ENCODE results near the gene VTI1A. TPM values are rescaled to one million over a fixed set of nuclear protein-coding genes. Genes with fewer than 3 reads are reported as not detected.

The VTI1A gene
- total RNA-seq, 4 donors from 2014 or later: 49.3 to 84.5 (median 61.2) TPM

- DNase-seq: no peak
- TF ChIP-seq, protein P1, sequence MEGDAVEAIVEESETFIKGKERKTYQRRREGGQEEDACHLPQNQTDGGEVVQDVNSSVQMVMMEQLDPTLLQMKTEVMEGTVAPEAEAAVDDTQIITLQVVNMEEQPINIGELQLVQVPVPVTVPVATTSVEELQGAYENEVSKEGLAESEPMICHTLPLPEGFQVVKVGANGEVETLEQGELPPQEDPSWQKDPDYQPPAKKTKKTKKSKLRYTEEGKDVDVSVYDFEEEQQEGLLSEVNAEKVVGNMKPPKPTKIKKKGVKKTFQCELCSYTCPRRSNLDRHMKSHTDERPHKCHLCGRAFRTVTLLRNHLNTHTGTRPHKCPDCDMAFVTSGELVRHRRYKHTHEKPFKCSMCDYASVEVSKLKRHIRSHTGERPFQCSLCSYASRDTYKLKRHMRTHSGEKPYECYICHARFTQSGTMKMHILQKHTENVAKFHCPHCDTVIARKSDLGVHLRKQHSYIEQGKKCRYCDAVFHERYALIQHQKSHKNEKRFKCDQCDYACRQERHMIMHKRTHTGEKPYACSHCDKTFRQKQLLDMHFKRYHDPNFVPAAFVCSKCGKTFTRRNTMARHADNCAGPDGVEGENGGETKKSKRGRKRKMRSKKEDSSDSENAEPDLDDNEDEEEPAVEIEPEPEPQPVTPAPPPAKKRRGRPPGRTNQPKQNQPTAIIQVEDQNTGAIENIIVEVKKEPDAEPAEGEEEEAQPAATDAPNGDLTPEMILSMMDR (IDR thresholded peaks at IDR 0.05): no peak
- TF ChIP-seq POLR2A (IDR thresholded peaks at IDR 0.05): no peak
- Histone ChIP-seq H3K27me3 (no peaks in the 10 kb centered on the region), H3K27ac (no peak overlapping the region), H3K36me3 (no peaks in the 10 kb centered on the region), H3K9me3 (no peaks in the 10 kb centered on the region), H3K4me1 (no peaks in the 10 kb centered on the region), H3K4me3 (replicated peaks in 1 of 3) (no peak overlapping the region)
- WGBS, 2 donors: 90 to 96% methylated on average over 6 of the region's 6 CpGs
- intact Hi-C loops (cut with DNase I): no loop called here
These were observed 216.5 kb downstream of the VTI1A start for GRCh38 chr10:112663234-112664125.

DNA sequence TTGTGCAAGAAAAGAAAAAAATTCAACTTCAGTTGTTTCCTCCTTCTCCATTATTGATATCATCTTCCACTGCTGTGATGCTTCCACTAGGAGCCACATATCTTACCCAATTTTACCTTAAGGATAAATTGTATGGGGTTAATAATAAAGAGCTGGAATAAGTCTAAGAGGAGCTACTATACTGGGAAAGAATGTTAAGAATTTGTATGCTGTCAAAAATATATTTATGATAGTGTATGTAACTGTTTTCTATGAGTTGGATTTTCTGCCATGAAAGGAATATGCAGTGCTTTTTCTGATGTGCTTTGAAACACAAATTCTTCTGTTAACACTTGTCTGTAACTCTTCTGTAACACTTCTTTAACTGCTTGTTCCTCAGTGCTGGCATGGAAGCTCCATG, 219.1 kb downstream of the VTI1A start:
- intact Hi-C loops (cut with DNase I): no loop called here
- no peak overlapping the region for H3K4me3 ChIP-seq (replicated peaks in 1 of 3)
- H3K4me1 ChIP-seq: no peaks in the 10 kb centered on the region
- H3K27me3 ChIP-seq: no peaks in the 10 kb centered on the region
- TF ChIP-seq POLR2A (IDR thresholded peaks at IDR 0.05): no peak
- TF ChIP-seq, protein P1 (IDR thresholded peaks at IDR 0.05): no peak
- no peaks in the 10 kb centered on the region for H3K9me3 ChIP-seq
- DNase-seq: no peak
- H3K36me3 ChIP-seq: no peaks in the 10 kb centered on the region
- no peak overlapping the region for H3K27ac ChIP-seq

- H3K36me3 ChIP-seq: no peaks in the 10 kb centered on the region
- H3K4me1 ChIP-seq: no peaks in the 10 kb centered on the region
- TF ChIP-seq, protein P1 (IDR thresholded peaks at IDR 0.05): no peak
- TF ChIP-seq POLR2A (IDR thresholded peaks at IDR 0.05): no peak
- intact Hi-C loops (cut with DNase I): no loop called here
- WGBS, 2 donors: 95 to 97% methylated on average over 4 of the region's 4 CpGs
- H3K4me3 ChIP-seq (replicated peaks in 1 of 3): no peak overlapping the region
- no peak overlapping the region for H3K27ac ChIP-seq
- H3K9me3 ChIP-seq: no peaks in the 10 kb centered on the region
- no peaks in the 10 kb centered on the region for H3K27me3 ChIP-seq
- no peak for DNase-seq
These were observed 223.0 kb downstream of the VTI1A start for GRCh38 chr10:112669989-112670388.

DNA sequence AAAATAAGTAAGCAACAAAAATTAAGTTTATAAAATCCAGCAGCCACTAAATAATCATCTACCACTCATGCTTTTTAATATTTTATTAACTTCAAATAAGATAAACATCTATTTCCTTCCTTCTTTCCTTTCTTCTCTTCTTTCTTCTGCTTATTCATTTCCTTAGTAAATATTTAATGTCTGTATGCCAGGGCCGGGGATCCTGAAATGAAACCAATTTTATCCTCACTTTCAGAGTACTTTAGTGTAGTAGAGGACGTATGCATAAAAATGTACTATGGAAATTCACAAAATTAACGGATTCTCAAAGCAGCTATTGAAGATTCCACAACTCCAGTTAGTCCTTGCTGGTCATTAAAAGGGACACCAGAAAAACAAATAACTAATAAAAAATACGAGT, 224.7 kb downstream of the VTI1A start:
- no peaks in the 10 kb centered on the region for H3K36me3 ChIP-seq

DNA sequence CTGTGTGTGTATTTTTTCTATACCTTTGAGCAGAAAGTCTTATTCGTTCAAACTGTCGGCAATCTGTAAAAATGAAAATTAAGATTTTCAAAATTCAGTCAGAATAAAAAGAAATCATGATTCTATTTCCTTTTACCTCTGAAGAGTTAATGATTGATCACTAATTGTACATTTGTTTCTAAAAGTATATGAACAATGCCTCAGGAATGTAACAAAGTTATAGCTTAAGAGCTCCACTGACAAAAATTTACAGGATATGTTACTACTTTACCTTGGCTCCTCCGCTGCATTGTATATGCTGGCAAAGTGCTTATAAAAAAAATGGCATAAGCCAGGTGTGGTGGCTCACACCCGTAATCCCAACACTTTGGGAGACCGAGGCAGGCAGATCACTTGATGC, 225.7 kb downstream of the VTI1A start:
- Histone ChIP-seq H3K4me1 (no peaks in the 10 kb centered on the region), H3K27ac (no peak overlapping the region), H3K4me3 (replicated peaks in 1 of 3) (no peak overlapping the region), H3K9me3 (no peaks in the 10 kb centered on the region), H3K27me3 (no peaks in the 10 kb centered on the region), H3K36me3 (no peaks in the 10 kb centered on the region)
- TF ChIP-seq, protein P1 (IDR thresholded peaks at IDR 0.05): no peak
- TF ChIP-seq POLR2A (IDR thresholded peaks at IDR 0.05): no peak
- WGBS, 2 donors: 94 to 97% methylated on average over 5 of the region's 5 CpGs
- intact Hi-C loops (cut with DNase I): no loop called here
- no peak for DNase-seq

More for the DNA sequence above, 224.7 kb downstream of the VTI1A start:
- no peaks in the 10 kb centered on the region for H3K9me3 ChIP-seq
- no peaks in the 10 kb centered on the region for H3K27me3 ChIP-seq
- WGBS, 2 donors: 93% methylated on average over 4 of the region's 4 CpGs
- no peak overlapping the region for H3K27ac ChIP-seq
- DNase-seq: no peak
- no peak for TF ChIP-seq POLR2A (IDR thresholded peaks at IDR 0.05)
- TF ChIP-seq, protein P1 (IDR thresholded peaks at IDR 0.05): no peak
- no peaks in the 10 kb centered on the region for H3K4me1 ChIP-seq
- intact Hi-C loops (cut with DNase I): no loop called here
- H3K4me3 ChIP-seq (replicated peaks in 1 of 3): no peak overlapping the region

All from thyroid gland (tissue), 4 donors.